HepG2 (cell line): ENCODE data around the gene MAPK12. TPM values are rescaled to one million over a fixed set of nuclear protein-coding genes. Genes with fewer than 3 reads are reported as not detected.
A peak's percentile ranks its signal among the peaks of the same experiment; 100 is the strongest.

ENCODE experiments used
- ATAD3A ChIP-seq: sonication (generic); formaldehyde crosslinking; IDR thresholded peaks from 2 replicates; pipeline ENCODE4 v1.4.0; 2020; ENCODE audit warnings: missing genetic modification reagents
- CCAR2 ChIP-seq: fragments of 200-400 bp; formaldehyde crosslinking; optimal IDR thresholded peaks from 2 replicates; pipeline ENCODE3; 2018; ENCODE audit warnings: low read depth, mild to moderate bottlenecking, low read length, moderate library complexity
- DMAP1 ChIP-seq: IDR thresholded peaks from 2 replicates; pipeline ENCODE4 v1.6.1; 2016
- FOXK2 ChIP-seq: fragments of 450-650 bp; IDR thresholded peaks from 2 replicates; pipeline ENCODE4 v1.6.1; 2016
- GFI1 ChIP-seq: sonication (generic); formaldehyde crosslinking; IDR thresholded peaks from 2 replicates; pipeline ENCODE4 v1.5.0; 2020; ENCODE audit warnings: missing genetic modification reagents, mild to moderate bottlenecking, borderline replicate concordance
- IKZF4 ChIP-seq: sonication (generic); formaldehyde crosslinking; IDR thresholded peaks from 2 replicates; pipeline ENCODE4 v1.5.1; 2020; ENCODE audit warnings: borderline replicate concordance, mild to moderate bottlenecking, low read depth, missing genetic modification reagents; ENCODE audit errors: not compliant biosample characterization
- MATR3 ChIP-seq: sonication (generic); formaldehyde crosslinking; IDR thresholded peaks from 2 replicates; pipeline ENCODE4 v1.4.0; 2020; ENCODE audit warnings: missing genetic modification reagents
- MED8 ChIP-seq: sonication (generic); formaldehyde crosslinking; IDR thresholded peaks from 2 replicates; pipeline ENCODE4 v1.8.1; 2023; ENCODE audit warnings: mild to moderate bottlenecking, missing genetic modification reagents; ENCODE audit not compliant: insufficient replicate concordance
- MXD4 ChIP-seq: IDR thresholded peaks from 2 replicates; pipeline ENCODE4 v1.6.1; 2016; ENCODE audit warnings: mild to moderate bottlenecking, missing biosample characterization, missing genetic modification reagents
- NFYB ChIP-seq: sonication (generic); formaldehyde crosslinking; IDR thresholded peaks from 2 replicates; pipeline ENCODE4 v1.4.0; 2020; ENCODE audit warnings: missing genetic modification reagents
- NR2F6 ChIP-seq, 2 experiments: IDR thresholded peaks; 2 replicates each; pipeline ENCODE4 v1.6.1; 2016; ENCODE audit warnings: antibody characterized with exemption in 1 of 2, mild to moderate bottlenecking in 1 of 2
- PRPF4 ChIP-seq: fragments of 200-400 bp; formaldehyde crosslinking; IDR thresholded peaks from 2 replicates; pipeline ENCODE4 v1.6.1; 2016; ENCODE audit warnings: low read length, low read depth; ENCODE audit not compliant: poor library complexity, severe bottlenecking
- REL ChIP-seq: sonication (generic); formaldehyde crosslinking; conservative IDR thresholded peaks from 2 replicates; pipeline ENCODE4 v1.8.0; 2022; ENCODE audit warnings: mild to moderate bottlenecking, missing genetic modification reagents, moderate library complexity
- TBP ChIP-seq: sonication (generic); formaldehyde crosslinking; IDR thresholded peaks from 2 replicates; pipeline ENCODE4 v1.5.0; 2020; ENCODE audit warnings: missing genetic modification reagents
- ZBTB7A ChIP-seq: sonication (generic); formaldehyde crosslinking; IDR thresholded peaks from 2 replicates; pipeline ENCODE4 v1.8.0; 2022; ENCODE audit warnings: mild to moderate bottlenecking, missing genetic modification reagents
- ZNF33A ChIP-seq: sonication (generic); formaldehyde crosslinking; IDR thresholded peaks from 2 replicates; pipeline ENCODE4 v1.5.1; 2020; ENCODE audit warnings: missing genetic modification reagents, mild to moderate bottlenecking, moderate library complexity, borderline replicate concordance
- ZNF772 ChIP-seq: sonication (generic); formaldehyde crosslinking; IDR thresholded peaks from 2 replicates; pipeline ENCODE4 v1.5.0; 2020; ENCODE audit warnings: mild to moderate bottlenecking, missing genetic modification reagents
- ZSCAN29 ChIP-seq: sonication (generic); formaldehyde crosslinking; conservative IDR thresholded peaks from 2 replicates; pipeline ENCODE4 v1.4.0; 2020; ENCODE audit warnings: mild to moderate bottlenecking, missing genetic modification reagents
- polyA plus RNA-seq, 8 experiments: library from polyadenylated mRNA; depleted of rRNA in 3 of 8; stranded (reverse) in 7 of 8; unstranded in 1 of 8; fragments of >200 nt; fragmentation: Illumina TruSeq in 4 of 8; extraction: Trizol in 4 of 8; gene quantifications; 2 replicates each; pipeline versions ENCODE4 v1.2.1 to v1.2.3, GENCODE V29; 2011 to 2016; ENCODE audit warnings: low read depth in 4 of 8, missing spikeins in 1 of 8, mixed read lengths in 1 of 8; ENCODE audit not compliant: insufficient read depth in 1 of 8
- total RNA-seq, 5 experiments: library from RNA; depleted of rRNA; stranded (reverse); fragments of >200 nt; fragmentation: Illumina TruSeq; extraction: Trizol; gene quantifications; 2 replicates each; pipeline ENCODE4 v1.2.3, GENCODE V29; 2016; ENCODE audit warnings: low read depth in 1 of 5
- TF ChIP-seq, protein P1 (sequence below): sonication (generic); formaldehyde crosslinking; IDR thresholded peaks from 2 replicates; pipeline ENCODE4 v1.5.1; 2020; ENCODE audit warnings: mild to moderate bottlenecking, missing genetic modification reagents
- TF ChIP-seq, protein P2 (sequence below): sonication (generic); formaldehyde crosslinking; IDR thresholded peaks from 2 replicates; pipeline ENCODE4 v1.8.0; 2022; ENCODE audit warnings: low read depth, missing genetic modification reagents
- TF ChIP-seq, protein P3 (sequence below): sonication (generic); formaldehyde crosslinking; IDR thresholded peaks from 2 replicates; pipeline ENCODE4 v1.8.1; 2023; ENCODE audit warnings: mild to moderate bottlenecking, missing genetic modification reagents
- TF ChIP-seq, protein P4 (sequence below): sonication (generic); formaldehyde crosslinking; IDR thresholded peaks from 2 replicates; pipeline ENCODE4 v1.8.0; 2022; ENCODE audit warnings: missing genetic modification reagents, mild to moderate bottlenecking, moderate library complexity, borderline replicate concordance

Gene MAPK12
- total and polyA plus RNA-seq, 2 of the 13 experiments (the other 11 are each of a cell fraction or from before 2014, with no cell fraction given): 22.2 to 23.3 TPM

- TF ChIP-seq PRPF4 (no peak), ZNF33A (CRISPR knock-in tag) (no peak), REL (no peak), MXD4 (CRISPR knock-in tag) (peak; percentile 69), CCAR2 (no peak), ATAD3A (CRISPR knock-in tag) (no peak), FOXK2 (0 out of 2 replicates have a peak, but pooled peaks have one; percentile 47), TBP (no peak), ZSCAN29 (0 out of 2 replicates have a peak, but pooled peaks have one; percentile 54), IKZF4 (CRISPR knock-in tag) (peak; percentile 81), NFYB (CRISPR knock-in tag) (peak; percentile 81), ZNF772 (CRISPR knock-in tag) (peak; percentile 67), NR2F6 (IDR thresholded peaks at IDR 0.05) (no peak), NR2F6 (CRISPR knock-in tag; IDR thresholded peaks at IDR 0.05) (peak; percentile 19; the same call in 1 of the 2 replicates), MATR3 (CRISPR knock-in tag) (no peak), DMAP1 (CRISPR knock-in tag) (peak; percentile 88), GFI1 (CRISPR knock-in tag) (peak; percentile 26), ZBTB7A (CRISPR knock-in tag) (peak; percentile 78), MED8 (CRISPR knock-in tag) (peak; percentile 57)
- TF ChIP-seq, protein P1, sequence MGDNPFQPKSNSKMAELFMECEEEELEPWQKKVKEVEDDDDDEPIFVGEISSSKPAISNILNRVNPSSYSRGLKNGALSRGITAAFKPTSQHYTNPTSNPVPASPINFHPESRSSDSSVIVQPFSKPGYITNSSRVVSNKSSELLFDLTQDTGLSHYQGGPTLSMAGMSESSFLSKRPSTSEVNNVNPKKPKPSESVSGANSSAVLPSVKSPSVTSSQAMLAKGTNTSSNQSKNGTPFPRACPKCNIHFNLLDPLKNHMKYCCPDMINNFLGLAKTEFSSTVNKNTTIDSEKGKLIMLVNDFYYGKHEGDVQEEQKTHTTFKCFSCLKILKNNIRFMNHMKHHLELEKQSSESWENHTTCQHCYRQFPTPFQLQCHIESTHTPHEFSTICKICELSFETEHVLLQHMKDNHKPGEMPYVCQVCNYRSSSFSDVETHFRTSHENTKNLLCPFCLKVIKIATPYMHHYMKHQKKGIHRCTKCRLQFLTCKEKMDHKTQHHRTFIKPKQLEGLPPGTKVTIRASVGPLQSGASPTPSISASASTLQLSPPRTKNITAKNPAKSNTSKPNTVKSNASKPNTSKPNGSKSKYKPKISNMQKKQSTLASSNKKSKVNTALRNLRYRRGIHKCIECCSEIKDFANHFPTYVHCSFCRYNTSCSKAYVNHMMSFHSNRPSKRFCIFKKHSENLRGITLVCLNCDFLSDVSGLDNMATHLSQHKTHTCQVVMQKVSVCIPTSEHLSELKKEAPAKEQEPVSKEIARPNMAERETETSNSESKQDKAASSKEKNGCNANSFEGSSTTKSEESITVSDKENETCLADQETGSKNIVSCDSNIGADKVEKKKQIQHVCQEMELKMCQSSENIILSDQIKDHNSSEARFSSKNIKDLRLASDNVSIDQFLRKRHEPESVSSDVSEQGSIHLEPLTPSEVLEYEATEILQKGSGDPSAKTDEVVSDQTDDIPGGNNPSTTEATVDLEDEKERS (CRISPR knock-in tag): peak; percentile 39; the same call in 1 of the 2 replicates
- TF ChIP-seq, protein P2, sequence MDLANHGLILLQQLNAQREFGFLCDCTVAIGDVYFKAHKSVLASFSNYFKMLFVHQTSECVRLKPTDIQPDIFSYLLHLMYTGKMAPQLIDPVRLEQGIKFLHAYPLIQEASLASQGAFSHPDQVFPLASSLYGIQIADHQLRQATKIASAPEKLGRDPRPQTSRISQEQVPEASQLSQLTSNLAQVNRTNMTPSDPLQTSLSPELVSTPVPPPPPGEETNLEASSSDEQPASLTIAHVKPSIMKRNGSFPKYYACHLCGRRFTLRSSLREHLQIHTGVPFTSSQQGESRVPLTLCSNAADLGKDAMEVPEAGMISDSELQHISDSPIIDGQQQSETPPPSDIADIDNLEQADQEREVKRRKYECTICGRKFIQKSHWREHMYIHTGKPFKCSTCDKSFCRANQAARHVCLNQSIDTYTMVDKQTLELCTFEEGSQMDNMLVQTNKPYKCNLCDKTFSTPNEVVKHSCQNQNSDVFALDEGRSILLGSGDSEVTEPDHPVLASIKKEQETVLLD: peak; percentile 69
- TF ChIP-seq, protein P3, sequence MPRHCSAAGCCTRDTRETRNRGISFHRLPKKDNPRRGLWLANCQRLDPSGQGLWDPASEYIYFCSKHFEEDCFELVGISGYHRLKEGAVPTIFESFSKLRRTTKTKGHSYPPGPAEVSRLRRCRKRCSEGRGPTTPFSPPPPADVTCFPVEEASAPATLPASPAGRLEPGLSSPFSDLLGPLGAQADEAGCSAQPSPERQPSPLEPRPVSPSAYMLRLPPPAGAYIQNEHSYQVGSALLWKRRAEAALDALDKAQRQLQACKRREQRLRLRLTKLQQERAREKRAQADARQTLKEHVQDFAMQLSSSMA: peak; percentile 93
- TF ChIP-seq, protein P4, sequence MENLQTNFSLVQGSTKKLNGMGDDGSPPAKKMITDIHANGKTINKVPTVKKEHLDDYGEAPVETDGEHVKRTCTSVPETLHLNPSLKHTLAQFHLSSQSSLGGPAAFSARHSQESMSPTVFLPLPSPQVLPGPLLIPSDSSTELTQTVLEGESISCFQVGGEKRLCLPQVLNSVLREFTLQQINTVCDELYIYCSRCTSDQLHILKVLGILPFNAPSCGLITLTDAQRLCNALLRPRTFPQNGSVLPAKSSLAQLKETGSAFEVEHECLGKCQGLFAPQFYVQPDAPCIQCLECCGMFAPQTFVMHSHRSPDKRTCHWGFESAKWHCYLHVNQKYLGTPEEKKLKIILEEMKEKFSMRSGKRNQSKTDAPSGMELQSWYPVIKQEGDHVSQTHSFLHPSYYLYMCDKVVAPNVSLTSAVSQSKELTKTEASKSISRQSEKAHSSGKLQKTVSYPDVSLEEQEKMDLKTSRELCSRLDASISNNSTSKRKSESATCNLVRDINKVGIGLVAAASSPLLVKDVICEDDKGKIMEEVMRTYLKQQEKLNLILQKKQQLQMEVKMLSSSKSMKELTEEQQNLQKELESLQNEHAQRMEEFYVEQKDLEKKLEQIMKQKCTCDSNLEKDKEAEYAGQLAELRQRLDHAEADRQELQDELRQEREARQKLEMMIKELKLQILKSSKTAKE (CRISPR knock-in tag): no peak
Measured at GRCh38 chr22:50244420-50245213, 16.9 kb downstream of the MAPK12 start, which contains the start of gene TUBGCP6 (continued).
